ENCODE data around the gene DNAH17.

The DNAH17 gene

DNA sequence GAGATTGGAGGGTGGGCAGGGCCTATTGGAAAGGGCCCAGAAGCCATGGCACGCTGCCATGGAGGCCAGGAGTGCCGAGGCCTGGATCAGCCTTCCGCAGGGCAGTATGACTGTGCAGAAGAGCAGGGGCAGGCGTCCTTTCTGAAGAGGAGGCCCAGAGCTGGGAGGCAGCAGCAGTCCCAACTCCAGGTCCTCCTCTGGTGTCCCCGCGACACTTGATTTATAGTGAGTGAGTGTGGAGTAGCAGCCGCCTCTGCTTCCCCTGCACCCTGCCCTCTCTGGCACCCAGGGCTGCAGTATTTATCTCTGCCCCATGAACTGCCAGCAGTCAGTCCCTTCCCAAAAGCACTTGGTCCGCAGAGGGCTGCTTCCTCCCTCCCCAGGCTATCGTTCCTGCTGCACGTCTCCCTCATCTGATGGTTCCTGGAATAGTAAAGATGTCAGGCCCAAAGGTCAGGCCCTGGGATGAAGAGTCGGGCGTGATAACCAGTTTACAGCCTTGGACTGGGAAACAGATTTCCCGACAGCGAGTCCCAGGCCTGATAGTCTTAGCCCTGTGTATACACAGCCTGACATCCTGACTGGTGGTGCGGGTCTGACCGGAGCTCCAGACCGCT, 165.8 kb downstream of the DNAH17 start:
- no peak for DNase-seq (ENCODE audit: low spot score)

DNA sequence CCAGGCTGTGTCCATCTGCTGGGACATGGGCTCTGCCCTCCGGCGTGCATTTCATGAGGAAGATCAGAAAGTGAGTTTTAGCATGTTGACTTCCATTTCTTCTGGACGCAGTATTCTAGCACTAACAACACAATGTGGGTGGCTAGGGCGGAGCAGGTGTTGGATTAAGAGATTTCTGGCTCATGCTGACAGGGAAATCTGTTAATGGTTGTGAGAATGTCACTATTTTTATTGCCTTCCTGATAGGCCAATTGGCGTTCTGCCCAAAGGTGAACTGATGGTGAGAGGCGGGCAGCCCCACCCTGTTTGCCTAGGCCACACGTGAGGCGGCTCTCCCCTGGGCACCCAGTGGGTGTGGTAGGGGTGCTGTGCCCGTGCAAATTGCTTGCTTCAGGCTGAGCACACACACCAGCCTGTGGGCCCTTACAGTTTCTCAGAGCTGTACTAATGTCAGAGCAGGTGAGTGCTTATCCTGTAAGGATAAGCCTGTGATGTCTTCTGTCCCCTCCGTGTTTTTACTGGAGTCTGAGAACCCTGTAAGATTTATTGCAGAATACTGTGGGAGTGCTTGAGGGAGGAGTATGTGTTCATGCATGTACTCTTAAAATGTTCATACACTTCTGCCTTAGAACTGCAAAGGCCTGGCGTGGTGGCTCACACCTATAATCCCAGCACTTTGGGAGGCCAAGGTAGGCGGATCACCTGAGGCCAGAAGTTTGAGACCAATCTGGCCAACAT, 167.8 kb downstream of the DNAH17 start:
- DNase-seq (ENCODE audit: low spot score): no peak

DNA sequence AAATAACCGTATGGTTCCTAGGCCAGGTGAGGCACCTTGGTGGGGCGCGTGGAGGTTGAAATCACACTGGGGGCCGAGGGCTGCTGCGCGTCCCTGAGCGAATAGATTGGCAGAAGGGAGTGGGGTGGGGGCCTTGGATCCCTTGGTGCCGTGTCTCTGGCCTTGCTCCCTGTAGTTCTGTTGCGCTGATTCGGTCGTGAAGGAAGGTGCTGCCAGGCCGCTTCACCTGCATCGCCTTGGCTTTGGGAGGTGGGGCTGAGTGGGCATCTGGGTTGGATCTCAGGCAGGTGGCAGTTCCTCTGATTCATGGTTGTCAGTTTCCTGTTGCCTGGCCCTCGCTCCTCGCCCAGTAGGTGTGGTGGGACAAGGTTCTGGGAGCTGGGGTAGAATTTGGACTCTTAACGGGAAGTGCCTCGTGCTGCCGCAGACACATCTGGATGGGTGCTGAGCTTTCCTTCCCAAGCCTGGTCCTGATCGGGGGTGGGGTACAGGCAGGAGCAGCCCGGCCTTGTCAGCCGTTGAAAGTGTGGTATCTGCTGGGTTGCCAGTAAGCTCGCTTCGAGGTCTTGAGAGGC, 168.6 kb downstream of the DNAH17 start:
- no peak for DNase-seq (ENCODE audit: low spot score)

DNA sequence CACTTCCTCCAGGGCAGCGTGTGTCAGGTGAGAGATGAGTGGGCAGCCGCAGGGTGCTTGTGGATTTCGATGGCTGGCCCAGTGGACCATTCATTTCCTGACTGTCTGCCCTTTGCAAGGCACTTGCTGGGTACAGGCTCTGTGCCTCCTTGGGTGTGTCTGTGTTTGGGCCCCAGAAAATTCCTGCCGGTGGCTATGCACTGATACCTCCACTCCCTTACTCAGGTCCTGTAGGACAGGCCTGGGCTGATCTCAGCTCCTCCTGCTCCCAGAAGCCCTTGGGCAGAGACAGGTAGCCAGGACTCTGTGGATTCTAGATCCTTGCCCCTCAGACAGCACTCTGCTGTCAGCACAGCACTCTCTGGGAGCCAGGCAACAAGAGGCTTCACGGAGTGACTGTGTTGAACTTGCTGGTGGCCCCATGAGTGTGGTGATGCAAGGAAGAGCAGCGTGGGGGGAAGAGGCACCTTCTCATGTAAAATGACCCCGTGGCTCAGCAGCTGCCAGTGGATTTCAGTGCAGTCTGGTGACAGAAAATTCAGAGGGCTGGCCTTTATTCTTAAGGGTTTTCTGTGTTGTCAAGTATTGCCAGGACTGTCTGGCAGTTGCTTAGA, 169.7 kb downstream of the DNAH17 start:
- no peak for DNase-seq (ENCODE audit: low spot score)

DNA sequence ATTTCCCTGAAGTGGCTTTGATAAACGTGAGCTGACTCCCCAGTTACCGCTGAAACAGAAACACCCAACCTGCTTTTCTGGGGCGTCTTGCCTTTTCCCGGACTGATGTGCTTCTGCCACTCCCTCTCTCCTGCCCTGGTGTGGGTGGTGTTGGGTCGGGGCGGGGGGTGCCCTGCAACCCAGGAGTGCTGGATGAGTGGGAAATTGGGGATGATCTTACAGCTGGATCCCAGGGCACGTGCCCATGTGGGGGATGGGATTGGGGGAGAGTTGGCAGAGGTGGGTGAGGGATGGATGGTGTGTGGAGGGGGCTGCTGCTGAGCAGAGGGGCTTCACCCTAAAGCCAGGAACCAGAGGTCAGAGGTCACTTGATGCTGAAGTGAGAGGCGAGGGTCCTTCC, 170.3 kb downstream of the DNAH17 start:
- DNase-seq (ENCODE audit: low spot score): no peak

DNA sequence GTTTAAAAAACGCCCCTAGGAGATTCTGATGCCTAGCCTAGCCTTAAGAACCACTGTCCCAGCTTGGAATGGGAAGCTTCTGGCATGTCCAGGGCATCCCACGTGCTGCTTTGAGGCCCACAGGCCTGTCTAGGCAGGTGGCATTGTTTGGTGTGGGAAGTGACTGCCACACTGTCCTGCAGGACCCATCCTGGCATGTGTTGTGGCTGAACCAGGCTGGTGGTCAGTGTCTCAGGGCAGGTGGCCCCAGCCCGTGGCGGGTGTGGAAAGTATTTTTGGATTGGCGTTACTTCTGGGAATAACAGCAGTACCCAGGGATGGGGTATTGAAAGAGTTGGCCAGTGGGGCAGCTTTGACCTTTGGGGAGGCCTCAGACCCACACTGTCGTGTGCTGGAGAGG, 170.8 kb downstream of the DNAH17 start:
- no peak for DNase-seq (ENCODE audit: low spot score)

DNA sequence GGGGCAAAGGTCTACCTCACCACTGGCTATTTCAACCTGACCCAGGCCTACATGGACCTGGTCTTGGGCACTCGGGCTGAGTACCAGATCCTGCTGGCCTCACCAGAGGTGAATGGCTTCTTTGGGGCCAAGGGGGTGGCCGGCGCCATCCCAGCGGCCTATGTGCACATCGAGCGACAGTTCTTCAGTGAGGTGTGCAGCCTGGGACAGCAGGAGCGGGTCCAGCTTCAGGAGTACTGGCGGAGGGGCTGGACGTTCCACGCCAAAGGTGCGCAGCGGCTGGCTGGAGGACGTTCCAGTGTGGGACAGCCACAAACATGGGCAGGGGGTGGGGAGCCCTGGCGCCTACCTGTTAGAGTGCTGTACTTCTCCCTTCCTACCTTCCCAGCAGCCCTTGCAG, 173.4 kb downstream of the DNAH17 start:
- DNase-seq (ENCODE audit: low spot score): no peak

DNA sequence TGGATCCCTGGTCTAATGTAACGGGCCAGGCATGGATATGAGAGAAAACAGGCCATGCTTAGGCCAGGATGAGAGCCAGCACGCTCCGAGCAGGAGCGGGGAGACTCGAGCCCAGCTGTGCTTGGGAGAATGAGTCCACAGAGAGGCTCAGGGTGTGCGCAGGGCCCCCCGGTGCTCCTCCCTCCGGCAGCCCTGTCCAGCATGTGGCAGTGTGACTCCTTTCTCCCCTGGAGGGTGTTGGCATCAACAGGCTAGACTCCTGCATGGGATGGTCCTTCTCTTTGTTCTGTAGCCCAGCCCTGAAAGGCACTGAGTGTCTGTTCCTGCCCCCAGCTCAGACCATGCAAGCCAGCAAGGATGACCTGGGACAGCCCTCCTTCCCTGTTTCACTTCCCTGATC, 175.3 kb downstream of the DNAH17 start:
- DNase-seq (ENCODE audit: low spot score): no peak

DNA sequence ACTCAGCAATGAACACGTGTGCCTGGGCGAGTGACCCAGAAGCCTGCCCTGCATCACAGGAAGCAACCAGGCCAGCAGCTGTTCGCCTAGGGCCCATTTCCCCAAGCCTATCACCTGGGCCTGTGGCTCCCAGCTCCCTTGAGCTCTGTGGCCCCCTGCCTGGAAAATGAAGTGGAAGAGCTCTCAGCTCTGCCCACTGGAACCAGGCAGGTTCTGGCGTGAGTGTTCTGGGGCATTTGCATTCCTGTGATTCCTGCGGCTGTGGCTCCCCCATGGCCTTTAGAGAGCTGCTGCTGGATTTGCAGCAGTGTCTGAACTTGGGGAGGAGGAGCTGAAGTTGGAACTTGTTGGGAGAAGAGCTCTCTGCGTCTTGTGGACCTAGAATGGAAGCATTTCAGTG, 175.9 kb downstream of the DNAH17 start:
- DNase-seq (ENCODE audit: low spot score): no peak

DNA sequence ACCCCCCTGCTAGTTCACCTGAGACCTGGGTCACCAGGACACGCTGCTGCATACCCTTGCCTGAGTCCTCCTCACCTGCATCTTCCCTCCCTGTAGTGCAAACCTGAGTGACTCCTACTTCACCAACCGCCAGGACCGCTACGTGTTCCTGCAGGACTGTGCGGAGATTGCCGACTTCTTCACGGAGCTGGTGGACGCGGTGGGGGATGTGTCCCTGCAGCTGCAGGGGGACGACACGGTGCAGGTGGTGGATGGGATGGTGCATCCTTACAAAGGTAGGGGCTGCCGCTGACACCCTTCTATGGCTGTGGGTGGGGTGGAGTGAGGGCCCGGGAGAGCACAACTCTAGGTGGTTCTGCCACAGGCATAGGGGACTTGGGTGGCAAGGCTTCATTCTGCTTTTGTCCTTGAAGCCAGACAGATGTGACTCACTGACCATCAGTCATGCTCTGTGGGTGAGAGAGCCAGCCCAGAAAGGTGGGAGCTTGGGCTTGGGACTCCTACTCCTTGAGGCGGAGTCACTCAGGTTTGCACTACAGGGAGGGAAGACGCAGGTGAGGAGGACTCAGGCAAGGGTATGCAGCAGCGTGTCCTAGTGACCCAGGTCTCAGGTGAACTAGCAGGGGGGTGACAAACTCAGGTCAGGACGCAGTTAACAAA, 176.5 kb downstream of the DNAH17 start:
- no peak for DNase-seq (ENCODE audit: low spot score)

DNA sequence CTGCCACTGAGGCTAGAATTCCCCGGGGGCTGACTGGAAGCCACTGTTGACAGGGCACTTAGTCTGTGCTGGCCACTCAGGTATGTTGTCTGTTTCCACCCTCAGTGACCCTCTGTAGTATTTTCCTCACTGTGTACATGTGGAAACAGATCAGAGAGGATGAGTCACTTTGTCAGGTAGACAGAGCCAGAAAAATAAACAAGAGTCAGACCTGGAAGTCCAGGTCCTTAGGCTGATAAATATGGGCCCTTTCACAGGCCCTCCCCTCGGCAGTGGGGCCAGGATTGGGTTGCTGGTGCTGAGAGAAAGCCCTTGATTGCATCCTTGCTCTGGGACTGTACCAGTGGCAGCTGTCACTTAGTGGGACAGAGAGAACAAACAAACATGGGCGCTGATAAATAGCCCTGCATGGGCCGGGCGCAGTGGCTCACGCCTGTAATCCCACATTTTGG, 177.5 kb downstream of the DNAH17 start:
- DNase-seq (ENCODE audit: low spot score): no peak

DNA sequence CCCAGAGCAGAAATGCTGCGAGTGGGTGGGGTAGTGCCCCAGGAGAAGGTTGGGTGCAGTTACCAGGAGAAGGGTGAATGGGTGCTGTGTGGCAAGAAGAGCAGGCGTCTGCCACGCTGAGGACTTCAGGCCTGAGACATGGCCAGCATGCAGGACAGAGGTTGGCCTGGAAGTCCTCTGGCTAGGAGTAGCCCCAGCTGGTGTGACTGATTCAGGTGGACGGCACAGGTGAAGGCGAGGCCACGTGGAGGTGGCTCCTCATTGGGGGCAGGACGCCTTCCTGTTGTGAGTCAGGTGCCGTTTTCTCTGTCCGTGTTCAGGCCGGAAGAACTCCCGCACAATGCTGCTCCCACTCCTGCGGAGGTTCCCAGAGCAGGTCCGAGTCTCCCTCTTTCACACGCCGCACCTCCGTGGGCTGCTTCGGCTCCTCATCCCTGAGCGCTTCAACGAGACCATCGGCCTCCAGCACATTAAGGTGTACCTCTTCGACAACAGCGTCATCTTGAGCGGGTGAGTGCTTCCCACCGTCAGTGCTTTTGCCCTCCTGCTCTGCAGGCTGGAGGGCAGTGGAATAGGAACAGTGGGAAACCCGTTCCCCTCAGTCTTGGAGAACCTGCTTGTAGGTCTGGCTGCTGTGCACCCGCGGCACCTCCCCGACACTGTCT, 178.0 kb downstream of the DNAH17 start:
- no peak for DNase-seq (ENCODE audit: low spot score)

DNA sequence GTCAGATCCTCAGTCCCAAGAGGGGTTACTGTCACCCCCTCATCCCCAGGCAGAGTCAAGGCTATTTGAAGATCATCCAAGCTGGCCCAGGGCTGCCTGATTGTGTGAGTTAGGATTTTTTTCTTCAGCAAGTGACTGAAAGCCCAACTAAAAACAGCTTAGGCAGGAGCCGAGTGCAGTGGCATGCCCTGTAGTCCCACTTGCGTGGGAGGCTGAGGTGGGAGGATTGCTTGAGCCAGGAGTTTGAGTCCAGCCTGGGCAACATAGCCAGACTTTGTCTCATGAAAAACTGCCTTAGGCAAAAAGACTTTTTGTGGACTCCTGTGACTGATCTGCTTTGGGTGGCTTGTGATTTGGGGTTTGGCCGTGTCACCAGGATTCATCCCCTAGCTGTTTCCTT, 178.8 kb downstream of the DNAH17 start:
- no peak for DNase-seq (ENCODE audit: low spot score)

DNA sequence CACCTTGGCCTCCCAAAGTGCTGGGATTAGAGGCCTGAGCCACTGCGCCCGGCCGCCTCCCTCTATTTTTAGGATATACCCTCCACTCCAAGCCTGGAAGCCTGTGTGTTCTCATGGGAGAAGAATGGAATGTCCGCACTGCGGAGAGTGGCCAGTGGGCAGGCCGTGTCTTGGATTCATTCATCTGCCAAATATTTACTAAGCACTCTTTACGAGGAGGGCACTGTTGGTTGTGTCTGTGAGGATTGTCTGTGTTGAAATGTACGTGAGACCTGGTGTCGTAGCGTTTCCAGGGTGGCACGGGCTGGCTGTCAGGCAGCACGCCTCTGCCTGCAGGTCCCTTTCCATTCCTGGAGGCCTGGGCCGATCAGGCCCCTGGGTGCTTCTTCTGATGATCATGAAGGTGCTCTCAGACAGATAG, 179.5 kb downstream of the DNAH17 start:
- DNase-seq (ENCODE audit: low spot score): no peak

DNA sequence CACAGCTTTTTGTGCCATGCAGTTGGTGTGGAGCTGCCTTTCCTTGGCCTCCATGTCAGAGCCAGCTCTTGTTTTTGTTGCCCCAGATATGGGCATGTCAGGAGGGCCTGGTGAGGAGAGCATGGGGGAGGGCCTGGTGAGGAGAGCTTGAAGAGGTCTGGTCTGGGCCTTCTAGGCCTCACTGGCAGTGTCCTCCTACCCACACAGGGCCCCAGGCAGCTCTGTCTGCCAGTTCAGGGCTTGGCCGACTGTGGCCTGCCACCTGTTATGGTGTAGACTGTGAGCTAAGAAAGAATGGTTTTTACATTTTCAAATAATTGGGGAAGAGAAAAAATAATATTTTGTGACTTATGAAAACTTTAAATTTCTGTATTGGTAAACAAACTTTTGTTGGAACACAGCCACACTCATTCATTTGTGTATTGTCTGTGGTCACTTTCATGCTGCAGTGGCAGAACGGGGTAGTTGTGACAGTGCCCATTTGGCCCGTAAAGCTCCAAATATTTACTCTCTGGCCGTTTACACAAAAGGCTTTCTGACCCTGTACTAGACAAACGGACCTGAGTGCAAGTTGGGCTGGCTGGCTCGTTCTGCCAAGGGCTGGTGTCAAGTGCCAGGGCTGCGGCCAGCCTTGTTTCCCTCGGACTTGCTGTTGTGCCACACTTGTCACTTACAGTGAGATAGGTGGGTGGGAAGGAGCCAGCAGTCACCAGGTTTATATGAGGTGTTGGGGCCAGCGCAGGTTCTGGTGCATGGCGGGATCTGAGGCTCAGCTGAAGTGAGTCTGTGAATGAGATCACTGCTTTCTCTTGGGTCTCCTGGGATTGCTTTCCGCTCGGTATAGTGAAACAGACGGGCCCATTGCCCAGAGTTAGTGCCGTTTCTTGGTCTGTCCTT, 180.5 kb downstream of the DNAH17 start:
- DNase-seq (ENCODE audit: low spot score): no peak

DNA sequence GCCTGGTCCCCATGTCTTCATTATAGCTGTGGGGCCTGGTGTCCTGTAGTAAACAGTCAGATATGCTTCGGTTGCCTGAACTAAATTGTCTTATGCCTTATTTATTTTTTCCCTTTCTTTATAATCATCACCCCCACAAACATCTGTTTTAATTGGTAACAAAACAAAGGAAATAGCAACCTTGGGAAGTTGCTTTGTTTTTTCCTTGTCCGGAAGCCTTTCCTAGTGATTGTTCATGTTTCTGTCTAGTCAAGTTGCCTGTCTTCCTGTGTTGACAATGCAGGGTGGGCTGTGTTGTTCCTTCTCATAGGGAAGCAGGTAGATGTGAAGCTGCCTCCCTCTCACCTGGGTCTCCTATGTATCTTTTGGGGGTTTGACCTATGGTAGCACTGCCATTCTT, 182.0 kb downstream of the DNAH17 start:
- DNase-seq (ENCODE audit: low spot score): no peak

DNA sequence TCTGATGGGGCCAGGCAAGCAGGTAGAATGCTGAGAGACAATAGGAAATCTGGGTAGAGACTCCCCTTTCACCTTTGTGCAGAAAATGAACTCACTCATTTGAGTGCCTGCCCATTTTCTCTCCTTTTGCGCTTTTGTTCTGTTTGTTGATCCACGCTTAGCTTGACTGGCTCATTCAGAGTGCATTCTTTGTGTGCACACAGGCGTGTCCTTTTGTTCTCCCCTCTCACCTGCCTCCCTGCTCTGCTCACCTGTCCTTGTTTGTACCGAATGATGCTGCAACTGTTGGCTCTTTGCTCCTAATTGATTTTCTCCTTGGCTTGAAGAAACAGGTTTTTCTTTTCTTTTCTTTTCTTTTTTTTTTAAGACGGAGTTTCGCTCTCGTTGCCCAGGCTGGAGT, 183.0 kb downstream of the DNAH17 start:
- no peak for DNase-seq (ENCODE audit: low spot score)

DNA sequence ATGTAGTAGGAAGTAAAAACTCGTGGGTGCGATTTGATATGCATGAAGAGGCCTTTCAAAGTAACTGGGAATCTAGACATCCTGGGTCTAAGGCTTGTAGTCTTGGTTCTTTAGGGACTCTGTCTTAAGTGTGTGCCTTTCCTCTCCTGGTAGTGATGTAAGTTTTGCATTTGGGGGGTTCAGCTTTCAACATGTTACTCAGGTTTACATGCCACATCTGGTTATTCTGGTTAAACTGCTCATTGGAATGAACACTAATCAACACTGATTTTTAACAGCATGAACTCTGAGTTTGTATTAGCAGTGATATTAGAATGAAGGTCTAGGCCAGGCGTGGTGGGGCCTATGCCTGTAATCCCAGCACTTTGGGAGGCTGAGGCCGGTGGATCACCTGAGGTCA, 183.6 kb downstream of the DNAH17 start:
- no peak for DNase-seq (ENCODE audit: low spot score)

DNA sequence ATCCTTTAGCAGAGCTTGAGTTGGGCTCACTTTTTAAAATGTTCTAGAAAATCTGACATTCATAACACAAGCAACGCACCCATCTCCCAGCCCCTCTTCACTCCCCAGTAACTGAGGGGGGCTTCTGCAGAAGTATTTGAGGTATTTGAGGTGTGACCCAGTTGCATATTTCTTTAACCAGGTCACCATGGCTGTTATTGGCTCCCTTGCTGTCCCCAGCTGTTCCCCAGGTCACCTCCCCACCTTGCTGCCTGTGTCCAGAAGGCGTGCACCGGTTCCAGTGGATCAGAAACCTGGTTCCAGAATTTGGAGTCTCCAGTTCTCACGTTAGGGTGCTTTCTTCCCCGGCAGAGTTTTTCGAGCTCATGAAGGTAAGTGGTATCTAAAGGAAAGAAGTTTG, 184.9 kb downstream of the DNAH17 start:
- DNase-seq (ENCODE audit: low spot score): no peak

DNA sequence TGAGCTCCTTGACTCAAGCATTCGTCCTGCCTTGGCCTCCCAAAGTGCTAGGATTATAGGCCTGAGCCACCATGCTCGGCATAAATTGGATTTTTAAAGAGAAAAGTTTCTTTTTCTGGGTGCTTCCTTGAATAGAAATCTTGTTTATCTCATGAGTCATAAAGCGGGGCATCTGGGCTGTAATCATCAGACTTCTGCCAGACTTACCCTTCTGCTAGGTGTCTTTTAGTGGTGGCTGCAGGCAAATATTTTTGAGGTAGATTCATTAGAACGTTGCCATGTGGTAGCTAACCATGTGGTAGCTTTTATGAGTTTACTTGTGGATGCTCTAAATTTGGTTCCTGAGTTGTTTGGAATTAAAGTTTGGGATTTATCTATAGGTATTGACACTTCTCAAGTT, 185.4 kb downstream of the DNAH17 start:
- no peak for DNase-seq (ENCODE audit: low spot score)

DNA sequence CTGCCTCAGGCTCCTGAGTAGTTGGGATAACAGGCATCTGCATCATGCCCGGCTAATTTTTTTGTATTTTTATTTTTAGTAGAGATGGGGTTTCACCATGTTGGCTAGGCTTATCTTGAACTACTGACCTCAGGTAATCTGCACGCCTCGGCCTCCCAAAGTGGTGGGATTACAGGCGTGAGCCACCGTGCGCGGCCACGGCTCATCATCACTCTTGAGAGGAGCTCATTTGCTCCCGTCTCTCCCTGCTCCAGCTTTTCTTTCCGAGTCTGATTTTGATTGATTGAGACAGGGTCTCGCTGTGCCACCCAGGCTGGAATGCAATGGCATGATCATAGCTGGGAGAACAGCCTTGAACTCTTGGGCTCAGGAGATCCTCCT, 186.2 kb downstream of the DNAH17 start:
- no peak for DNase-seq (ENCODE audit: low spot score)
